HEK293 (cell line): ENCODE data around the gene SPRR2D.

Experiments used
- CTCF ChIA-PET: fragments of 350-600 bp; formaldehyde crosslinking; extraction: SDS; loops from one replicate; lab custom pipeline; 2021; ENCODE audit warnings: antibody characterized with exemption; lab: Yijun Ruan, JAX
- POLR2A ChIA-PET: fragments of 300-600 bp; formaldehyde crosslinking; extraction: SDS; loops from one replicate; lab custom pipeline; 2020; ENCODE audit warnings: antibody characterized with exemption, inconsistent platforms; lab: Yijun Ruan, JAX
- H3K27ac ChIP-seq: fragments of 200-500 bp; sonication (Bioruptor generic); 2 replicates; pipeline ENCODE4 v1.5.1; 2014; ENCODE audit warnings: low read depth, low read length, control low read depth, inconsistent platforms; ENCODE audit errors: extremely low read depth
- H3K36me3 ChIP-seq, 2 experiments: fragments of 200-500 bp in 1 of 2; sonication (Bioruptor generic) in 1 of 2; 1 replicate in 1 of 2; 2 replicates in 1 of 2; pipeline ENCODE4 v1.5.1; 2014 to 2017; ENCODE audit warnings: inconsistent platforms in 2 of 2, low read length in 2 of 2; ENCODE audit not compliant: control insufficient read depth in 2 of 2, insufficient read depth in 1 of 2
- H3K4me1 ChIP-seq: fragments of 200-500 bp; sonication (Bioruptor generic); 2 replicates; pipeline ENCODE4 v1.5.1; 2014; ENCODE audit warnings: mild to moderate bottlenecking, low read length, inconsistent platforms; ENCODE audit not compliant: control insufficient read depth, insufficient read depth
- H3K4me3 ChIP-seq: 2 replicates; pipeline ENCODE4 v1.5.1; 2011; ENCODE audit warnings: low read depth, mild to moderate bottlenecking, control low read depth, low read length, moderate library complexity
- H3K9me3 ChIP-seq: fragments of 200-500 bp; sonication (Bioruptor generic); 2 replicates; pipeline ENCODE4 v1.5.1; 2014; ENCODE audit warnings: low read depth, low read length, inconsistent platforms; ENCODE audit not compliant: control insufficient read depth, insufficient read depth
- KLF10 ChIP-seq: fragments of 450-650 bp; IDR thresholded peaks from 2 replicates; pipeline ENCODE4 v1.5.1; 2018; ENCODE audit warnings: missing biosample characterization, mild to moderate bottlenecking, missing genetic modification characterization
- MYNN ChIP-seq: fragments of 450-650 bp; formaldehyde crosslinking; IDR thresholded peaks from 2 replicates; pipeline ENCODE4 v1.5.1; 2016; ENCODE audit warnings: missing biosample characterization, missing genetic modification characterization, borderline replicate concordance
- REPIN1 ChIP-seq: fragments of 450-650 bp; formaldehyde crosslinking; IDR thresholded peaks from 2 replicates; pipeline ENCODE4 v1.5.1; 2017; ENCODE audit warnings: missing biosample characterization, missing genetic modification characterization, low read depth
- SP3 ChIP-seq: fragments of 450-650 bp; formaldehyde crosslinking; IDR thresholded peaks from 2 replicates; pipeline ENCODE4 v1.5.1; 2016; ENCODE audit warnings: missing biosample characterization, missing genetic modification characterization
- TCF7L2 ChIP-seq: IDR thresholded peaks from 2 replicates; pipeline ENCODE4 v1.6.1; 2011; ENCODE audit warnings: low read depth, mild to moderate bottlenecking, inconsistent platforms, low read length, moderate library complexity, borderline replicate concordance
- ZFP37 ChIP-seq: fragments of 450-650 bp; formaldehyde crosslinking; IDR thresholded peaks from 2 replicates; pipeline ENCODE4 v1.5.1; 2016; ENCODE audit warnings: missing biosample characterization, missing genetic modification characterization
- ZFP69B ChIP-seq: fragments of 450-650 bp; formaldehyde crosslinking; IDR thresholded peaks from 2 replicates; pipeline ENCODE4 v1.5.1; 2016; ENCODE audit warnings: missing biosample characterization, missing genetic modification characterization
- ZNF112 ChIP-seq: fragments of 450-650 bp; formaldehyde crosslinking; IDR thresholded peaks from 2 replicates; pipeline ENCODE4 v1.5.0; 2017; ENCODE audit warnings: missing biosample characterization, missing genetic modification characterization
- ZNF138 ChIP-seq: fragments of 450-650 bp; formaldehyde crosslinking; IDR thresholded peaks from 2 replicates; pipeline ENCODE4 v1.5.1; 2016; ENCODE audit warnings: missing biosample characterization, missing genetic modification characterization, borderline replicate concordance
- ZNF211 ChIP-seq: fragments of 450-650 bp; formaldehyde crosslinking; IDR thresholded peaks from 2 replicates; pipeline ENCODE4 v1.5.1; 2016; ENCODE audit warnings: low read depth, missing biosample characterization, missing genetic modification characterization
- ZNF266 ChIP-seq: fragments of 450-650 bp; formaldehyde crosslinking; IDR thresholded peaks from 2 replicates; pipeline ENCODE4 v1.5.1; 2016; ENCODE audit warnings: missing biosample characterization, missing genetic modification characterization, low read depth
- ZNF311 ChIP-seq: fragments of 450-650 bp; formaldehyde crosslinking; IDR thresholded peaks from 2 replicates; pipeline ENCODE4 v1.5.1; 2017; ENCODE audit warnings: missing biosample characterization, missing genetic modification characterization, borderline replicate concordance
- ZNF350 ChIP-seq: fragments of 450-650 bp; formaldehyde crosslinking; IDR thresholded peaks from 2 replicates; pipeline ENCODE4 v1.5.0; 2017; ENCODE audit warnings: missing biosample characterization, mild to moderate bottlenecking, missing genetic modification characterization
- ZNF391 ChIP-seq: fragments of 450-650 bp; formaldehyde crosslinking; IDR thresholded peaks from 2 replicates; pipeline ENCODE4 v1.5.1; 2016; ENCODE audit warnings: low read depth, missing biosample characterization, missing genetic modification characterization, borderline replicate concordance
- ZNF404 ChIP-seq: fragments of 450-650 bp; formaldehyde crosslinking; IDR thresholded peaks from 2 replicates; pipeline ENCODE4 v1.5.1; 2017; ENCODE audit warnings: missing biosample characterization, missing genetic modification characterization
- ZNF521 ChIP-seq: fragments of 450-650 bp; formaldehyde crosslinking; IDR thresholded peaks from 2 replicates; pipeline ENCODE4 v1.5.1; 2017; ENCODE audit warnings: missing biosample characterization, mild to moderate bottlenecking, missing genetic modification characterization
- ZNF571 ChIP-seq: fragments of 450-650 bp; formaldehyde crosslinking; IDR thresholded peaks from 2 replicates; pipeline ENCODE4 v1.5.0; 2017; ENCODE audit warnings: missing biosample characterization, missing genetic modification characterization
- ZNF621 ChIP-seq: fragments of 450-650 bp; formaldehyde crosslinking; IDR thresholded peaks from 2 replicates; pipeline ENCODE4 v1.5.1; 2017; ENCODE audit warnings: missing biosample characterization, missing genetic modification characterization
- ZNF654 ChIP-seq: fragments of 450-650 bp; formaldehyde crosslinking; IDR thresholded peaks from 2 replicates; pipeline ENCODE4 v1.5.1; 2016; ENCODE audit warnings: low read depth, missing biosample characterization, missing genetic modification characterization
- ZNF660 ChIP-seq: fragments of 450-650 bp; IDR thresholded peaks from 2 replicates; pipeline ENCODE4 v1.5.1; 2018; ENCODE audit warnings: missing biosample characterization, mild to moderate bottlenecking, missing genetic modification characterization
- ZNF664 ChIP-seq: fragments of 450-650 bp; formaldehyde crosslinking; IDR thresholded peaks from 2 replicates; pipeline ENCODE4 v1.5.1; 2016; ENCODE audit warnings: missing biosample characterization, missing genetic modification characterization
- ZNF785 ChIP-seq: fragments of 450-650 bp; formaldehyde crosslinking; IDR thresholded peaks from 2 replicates; pipeline ENCODE4 v1.5.1; 2016; ENCODE audit warnings: missing biosample characterization, missing genetic modification characterization
- ZSCAN18 ChIP-seq: fragments of 450-650 bp; formaldehyde crosslinking; IDR thresholded peaks from 2 replicates; pipeline ENCODE4 v1.5.1; 2016; ENCODE audit warnings: missing biosample characterization, missing genetic modification characterization
- ZXDB ChIP-seq: fragments of 450-650 bp; formaldehyde crosslinking; IDR thresholded peaks from 2 replicates; pipeline ENCODE4 v1.5.1; 2016; ENCODE audit warnings: missing biosample characterization, missing genetic modification characterization
- TF ChIP-seq, protein P1 (sequence below): fragments of 450-650 bp; formaldehyde crosslinking; IDR thresholded peaks from 2 replicates; pipeline ENCODE4 v1.5.1; 2016; ENCODE audit warnings: missing biosample characterization, missing genetic modification characterization
- TF ChIP-seq, protein P2 (sequence below): fragments of 450-650 bp; formaldehyde crosslinking; IDR thresholded peaks from 2 replicates; pipeline ENCODE4 v1.5.1; 2017; ENCODE audit warnings: missing biosample characterization, missing genetic modification characterization

SPRR2D gene

DNA sequence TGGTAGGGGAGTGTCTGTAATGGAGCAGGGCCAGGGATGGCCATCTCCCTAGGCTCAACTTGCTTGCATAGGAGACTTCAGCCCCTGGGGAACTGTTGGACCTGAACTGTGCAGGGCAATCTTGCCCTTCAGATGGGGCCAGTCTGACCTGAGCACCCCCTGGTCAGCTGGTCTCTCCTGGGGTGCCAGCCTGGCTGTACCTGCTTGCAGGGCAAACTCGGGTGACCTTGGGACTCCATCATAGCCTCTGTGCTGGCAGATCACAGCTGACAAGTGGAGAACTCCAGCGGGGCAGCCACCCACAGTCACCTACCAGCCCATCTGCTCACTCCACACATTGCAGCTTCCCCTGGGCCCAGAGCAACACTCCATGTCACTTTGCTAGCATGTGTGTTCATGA, 8.3 kb upstream of the SPRR2D start:
- CTCF ChIA-PET: interaction anchor here (1.0 to 1.1 kb wide), 2 partner anchors 9 to 179 kb away, joined by 3 read pairs; no protein-coding TSS in a partner anchor
- TF ChIP-seq ZNF521 (no peak), KLF10 (no peak), ZNF571 (tag by site-specific recombination) (no peak), ZNF785 (tag by site-specific recombination) (no peak), ZNF112 (no peak), ZNF138 (tag by site-specific recombination) (no peak), ZNF404 (tag by site-specific recombination) (no peak)
- no peaks in the 10 kb centered on the region for H3K36me3 ChIP-seq
- no peaks in the 10 kb centered on the region for H3K4me1 ChIP-seq
- POLR2A ChIA-PET: no interaction called here
- no peak overlapping the region for H3K4me3 ChIP-seq
- no peaks in the 10 kb centered on the region for H3K9me3 ChIP-seq
- no peak overlapping the region for H3K27ac ChIP-seq

DNA sequence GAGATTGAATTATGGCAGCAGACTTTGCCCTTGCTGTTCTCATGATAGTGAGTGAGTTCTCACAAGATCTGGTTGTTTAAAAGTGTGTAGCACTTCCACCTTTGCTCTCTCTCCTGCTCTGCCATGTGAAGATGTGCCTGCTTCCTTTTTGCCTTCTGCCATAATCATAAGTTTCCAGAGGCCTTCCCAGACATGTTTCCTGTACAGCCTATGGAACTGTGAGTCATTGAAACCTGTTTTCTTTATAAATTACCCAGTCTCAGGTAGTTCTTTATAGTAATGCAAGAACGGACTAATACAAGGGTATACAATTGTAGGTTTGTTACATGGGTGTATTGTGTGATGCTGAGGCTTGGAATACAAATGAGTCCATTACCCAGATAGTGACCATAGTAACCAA, 5.7 kb downstream of the SPRR2D start:
- ChIA-PET CTCF (interaction anchor here (0.6 kb wide), 1 partner anchor 36 kb away, joined by 3 read pairs; no protein-coding TSS in a partner anchor), POLR2A (no interaction called here)
- no peak for TF ChIP-seq ZFP37 (tag by site-specific recombination)
- no peak for TF ChIP-seq ZFP69B (tag by site-specific recombination)
- TF ChIP-seq, protein P1, sequence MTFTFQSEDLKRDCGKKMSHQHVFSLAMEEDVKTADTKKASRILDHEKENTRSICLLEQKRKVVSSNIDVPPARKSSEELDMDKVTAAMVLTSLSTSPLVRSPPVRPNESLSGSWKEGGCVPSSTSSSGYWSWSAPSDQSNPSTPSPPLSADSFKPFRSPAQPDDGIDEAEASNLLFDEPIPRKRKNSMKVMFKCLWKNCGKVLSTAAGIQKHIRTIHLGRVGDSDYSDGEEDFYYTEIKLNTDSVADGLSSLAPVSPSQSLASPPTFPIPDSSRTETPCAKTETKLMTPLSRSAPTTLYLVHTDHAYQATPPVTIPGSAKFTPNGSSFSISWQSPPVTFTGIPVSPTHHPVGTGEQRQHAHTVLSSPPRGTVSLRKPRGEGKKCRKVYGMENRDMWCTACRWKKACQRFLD (tag by site-specific recombination): no peak
- no peak for TF ChIP-seq ZNF664
- no peak for TF ChIP-seq ZNF621 (tag by site-specific recombination)
- TF ChIP-seq ZNF311 (tag by site-specific recombination): no peak
- no peak for TF ChIP-seq TCF7L2
- TF ChIP-seq ZNF211 (tag by site-specific recombination): no peak
- Histone ChIP-seq H3K4me1 (no peaks in the 10 kb centered on the region), H3K4me3 (no peak overlapping the region), H3K9me3 (no peaks in the 10 kb centered on the region), H3K36me3 (no peaks in the 10 kb centered on the region), H3K27ac (no peak overlapping the region)

DNA sequence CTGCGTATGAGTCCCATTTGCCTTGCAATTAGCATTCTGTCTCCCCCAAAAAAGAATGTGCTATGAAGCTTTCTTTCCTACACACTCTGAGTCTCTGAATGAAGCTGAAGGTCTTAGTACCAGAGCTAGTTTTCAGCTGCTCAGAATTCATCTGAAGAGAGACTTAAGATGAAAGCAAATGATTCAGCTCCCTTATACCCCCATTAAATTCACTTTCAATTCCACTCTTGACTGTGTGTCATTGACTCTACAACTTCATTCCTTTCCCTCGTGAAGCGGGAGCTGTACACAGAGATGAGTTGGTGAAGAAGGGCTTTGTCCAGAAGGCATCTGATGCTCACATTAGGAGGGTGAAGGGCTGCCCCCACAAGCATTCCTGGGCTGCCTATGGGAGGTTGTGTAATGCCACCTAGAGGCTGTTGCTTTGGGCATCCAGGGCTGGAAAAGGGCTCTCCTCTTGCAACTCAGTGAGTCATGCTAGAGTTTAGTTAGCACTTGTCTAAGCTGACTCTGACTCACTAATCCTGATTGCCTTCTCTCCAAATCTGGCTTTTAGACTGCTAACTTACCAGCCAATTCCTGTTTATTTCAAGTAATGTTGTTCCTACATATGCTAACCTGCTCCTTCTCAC, 8.1 kb downstream of the SPRR2D start:
- ChIA-PET POLR2A (no interaction called here), CTCF (interaction anchor here (1.1 to 1.6 kb wide), 7 partner anchors 9 to 162 kb away, joined by 3 to 6 read pairs (median 4); partner anchors contain the start of genes SMCP and SPRR2D)
- TF ChIP-seq MYNN (no peak), ZNF660 (tag by site-specific recombination) (peak; percentile 81; the same call in 1 of the 2 replicates), ZNF391 (tag by site-specific recombination) (no peak), ZNF654 (tag by site-specific recombination) (peak; percentile 15; the same call in 1 of the 2 replicates)
- no peaks in the 10 kb centered on the region for H3K4me1 ChIP-seq
- H3K36me3 ChIP-seq: no peaks in the 10 kb centered on the region
- H3K4me3 ChIP-seq: no peak overlapping the region
- H3K27ac ChIP-seq: no peak overlapping the region
- H3K9me3 ChIP-seq: no peaks in the 10 kb centered on the region

GRCh38 chr1:153032073-153032472, 8.8 kb downstream of the SPRR2D start:
- H3K9me3 ChIP-seq: no peaks in the 10 kb centered on the region
- H3K36me3 ChIP-seq: no peaks in the 10 kb centered on the region
- no peak overlapping the region for H3K27ac ChIP-seq
- H3K4me1 ChIP-seq: no peaks in the 10 kb centered on the region
- CTCF ChIA-PET: interaction anchor here (1.1 to 1.6 kb wide), 8 partner anchors 10 to 162 kb away, joined by 3 to 6 read pairs (median 4); partner anchors contain the start of genes SMCP and SPRR2D
- POLR2A ChIA-PET: no interaction called here
- H3K4me3 ChIP-seq: no peak overlapping the region
- TF ChIP-seq, protein P2, sequence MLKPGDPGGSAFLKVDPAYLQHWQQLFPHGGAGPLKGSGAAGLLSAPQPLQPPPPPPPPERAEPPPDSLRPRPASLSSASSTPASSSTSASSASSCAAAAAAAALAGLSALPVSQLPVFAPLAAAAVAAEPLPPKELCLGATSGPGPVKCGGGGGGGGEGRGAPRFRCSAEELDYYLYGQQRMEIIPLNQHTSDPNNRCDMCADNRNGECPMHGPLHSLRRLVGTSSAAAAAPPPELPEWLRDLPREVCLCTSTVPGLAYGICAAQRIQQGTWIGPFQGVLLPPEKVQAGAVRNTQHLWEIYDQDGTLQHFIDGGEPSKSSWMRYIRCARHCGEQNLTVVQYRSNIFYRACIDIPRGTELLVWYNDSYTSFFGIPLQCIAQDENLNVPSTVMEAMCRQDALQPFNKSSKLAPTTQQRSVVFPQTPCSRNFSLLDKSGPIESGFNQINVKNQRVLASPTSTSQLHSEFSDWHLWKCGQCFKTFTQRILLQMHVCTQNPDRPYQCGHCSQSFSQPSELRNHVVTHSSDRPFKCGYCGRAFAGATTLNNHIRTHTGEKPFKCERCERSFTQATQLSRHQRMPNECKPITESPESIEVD (tag by site-specific recombination): no peak
- TF ChIP-seq SP3 (tag by site-specific recombination): no peak
- no peak for TF ChIP-seq ZXDB (tag by site-specific recombination)
- no peak for TF ChIP-seq ZNF266 (tag by site-specific recombination)
- no peak for TF ChIP-seq ZSCAN18 (tag by site-specific recombination)
- TF ChIP-seq REPIN1 (tag by site-specific recombination): no peak
- no peak for TF ChIP-seq ZNF350 (tag by site-specific recombination)
- no peak for TF ChIP-seq ZNF654 (tag by site-specific recombination)
